GM06990 (cell line): Measurements from ENCODE around the gene NPEPL1.

Source experiments
- DNase-seq: peaks from one replicate; pipeline ENCODE4 v3.0.0-alpha.2; 2011; ENCODE audit not compliant: insufficient read length; ENCODE audit errors: extremely low read depth
- H3K27me3 ChIP-seq: replicated peaks from 2 replicates; pipeline ENCODE4 v1.6.0; 2011; ENCODE audit warnings: low read length; ENCODE audit not compliant: control insufficient read depth, insufficient read depth
- H3K36me3 ChIP-seq: 2 replicates; pipeline ENCODE4 v1.5.1; 2011; ENCODE audit warnings: low read length; ENCODE audit not compliant: control insufficient read depth, insufficient read depth
- H3K4me3 ChIP-seq: replicated peaks from 2 replicates; pipeline ENCODE4 v1.5.1; 2011; ENCODE audit warnings: low read depth, mild to moderate bottlenecking, control low read depth, low read length
- CTCF ChIP-seq: IDR thresholded peaks from 2 replicates; pipeline ENCODE4 v1.5.1; 2011; ENCODE audit warnings: low read length, control low read depth, mild to moderate bottlenecking, inconsistent platforms; ENCODE audit not compliant: insufficient read depth, poor library complexity, severe bottlenecking

NPEPL1 gene

GRCh38 chr20:58712806-58713731, 20.5 kb downstream of the NPEPL1 start:
- no peak for TF ChIP-seq CTCF
- H3K27me3 ChIP-seq, result no peaks in the 10 kb centered on the region
- DNase-seq, result no peak
- no peak overlapping the region for H3K4me3 ChIP-seq
- no peaks in the 10 kb centered on the region; the same call in 1 of the 2 replicates for H3K36me3 ChIP-seq

GRCh38 chr20:58713801-58714339, 21.3 kb downstream of the NPEPL1 start:
- Histone ChIP-seq H3K27me3 (no peaks in the 10 kb centered on the region), H3K4me3 (no peak overlapping the region), H3K36me3 (no peaks in the 10 kb centered on the region; the same call in 1 of the 2 replicates)
- DNase-seq, result no peak
- no peak for TF ChIP-seq CTCF

GRCh38 chr20:58714340-58714922, 21.8 kb downstream of the NPEPL1 start:
- no peak overlapping the region for H3K4me3 ChIP-seq
- no peaks in the 10 kb centered on the region for H3K27me3 ChIP-seq
- H3K36me3 ChIP-seq, result no peaks in the 10 kb centered on the region; the same call in 1 of the 2 replicates
- no peak for DNase-seq
- no peak for TF ChIP-seq CTCF

- TF ChIP-seq CTCF, result no peak
- H3K27me3 ChIP-seq, result no peaks in the 10 kb centered on the region
- DNase-seq, result no peak
Observed at GRCh38 chr20:58714923-58715351, 22.3 kb downstream of the NPEPL1 start.

GRCh38 chr20:58715391-58715800, 22.8 kb downstream of the NPEPL1 start:
- no peak overlapping the region for H3K4me3 ChIP-seq
- no peak for TF ChIP-seq CTCF
- H3K27me3 ChIP-seq, result no peaks in the 10 kb centered on the region
- no peak for DNase-seq
- H3K36me3 ChIP-seq, result no peaks in the 10 kb centered on the region; the same call in 1 of the 2 replicates

More at GRCh38 chr20:58714923-58715351, 22.3 kb downstream of the NPEPL1 start:
- H3K36me3 ChIP-seq, result no peaks in the 10 kb centered on the region; the same call in 1 of the 2 replicates
- no peak overlapping the region for H3K4me3 ChIP-seq
